Activated naive CD8-positive, alpha-beta T cell treated with anti-CD3 and anti-CD28 coated beads, Interleukin-2, amount 10 ng/mL, durations not matched to agents 7 days and 5 days (primary cell): ENCODE results near the gene EIF2S2. TPM values are rescaled to one million over a fixed set of nuclear protein-coding genes. Genes with fewer than 3 reads are reported as not detected.

ENCODE experiments used
- ATAC-seq: fragments of 150-1000 bp; cut with Tn5 transposase; one replicate; pipeline ENCODE4 v1.10.0; 2021; ENCODE audit warnings: low read depth, moderate library complexity
- POLR2A ChIA-PET: fragments of 350-600 bp; sonication (Branson Sonifier 250); formaldehyde crosslinking; loops from one replicate; lab custom pipeline; 2021; ENCODE audit warnings: antibody characterized with exemption; lab: Charles Lee
- DNase-seq: peaks from one replicate; pipeline ENCODE4 v3.0.0; 2021
- H3K27ac Mint-ChIP-seq: one replicate; pipeline ENCODE4 v1.8.0; 2022; ENCODE audit warnings: mild to moderate bottlenecking, mixed read lengths
- H3K27me3 Mint-ChIP-seq: one replicate; pipeline ENCODE4 v1.8.0; 2022; ENCODE audit warnings: mild to moderate bottlenecking, moderate library complexity, mixed read lengths
- H3K36me3 Mint-ChIP-seq: one replicate; pipeline ENCODE4 v1.8.0; 2021; ENCODE audit warnings: mild to moderate bottlenecking, mixed read lengths
- H3K4me1 Mint-ChIP-seq: one replicate; pipeline ENCODE4 v1.8.0; 2021; ENCODE audit warnings: mixed read lengths
- H3K4me3 Mint-ChIP-seq: one replicate; pipeline ENCODE4 v1.8.0; 2022; ENCODE audit warnings: mild to moderate bottlenecking, moderate library complexity, mixed read lengths
- H3K9me3 Mint-ChIP-seq: one replicate; pipeline ENCODE4 v1.8.0; 2021; ENCODE audit warnings: mixed read lengths
- total RNA-seq, 2 experiments: library from RNA; stranded (reverse); gene quantifications; one replicate each; pipeline ENCODE4 v1.2.3, GENCODE V29; 2021

EIF2S2 gene
- total RNA-seq, 2 experiments from 2014 or later: 82.4 to 85.0 TPM

- H3K9me3 Mint-ChIP-seq: no peaks in the 10 kb centered on the region
- no peak overlapping the region for H3K4me3 Mint-ChIP-seq
- POLR2A ChIA-PET: interaction anchor here (1.0 to 1.4 kb wide), 2 partner anchors 12 to 18 kb away, joined by 3 read pairs; partner anchors contain the start of gene EIF2S2
- DNase-seq (no peak), ATAC-seq (no peak)
- H3K27ac Mint-ChIP-seq: no peak overlapping the region
- H3K36me3 Mint-ChIP-seq: peaks cover 47% of the 10 kb centered on the region
- no peaks in the 10 kb centered on the region for H3K27me3 Mint-ChIP-seq
- H3K4me1 Mint-ChIP-seq: peaks cover 10% of the 10 kb centered on the region
Observed at GRCh38 chr20:34093895-34094294, 18.1 kb downstream of the EIF2S2 start.

- H3K27me3 Mint-ChIP-seq: no peaks in the 10 kb centered on the region
- POLR2A ChIA-PET: interaction anchor here (0.9 to 1.6 kb wide), 3 partner anchors 16 to 232 kb away, joined by 3 to 6 read pairs (median 3); partner anchors contain the start of gene EIF2S2
- H3K9me3 Mint-ChIP-seq: no peaks in the 10 kb centered on the region
- DNase-seq (no peak), ATAC-seq (no peak)
- H3K27ac Mint-ChIP-seq: no peak overlapping the region
- H3K4me1 Mint-ChIP-seq: peaks cover 8% of the 10 kb centered on the region
- H3K4me3 Mint-ChIP-seq: no peak overlapping the region
- H3K36me3 Mint-ChIP-seq: peaks cover 40% of the 10 kb centered on the region
Observed at GRCh38 chr20:34091637-34092200, 20.3 kb downstream of the EIF2S2 start.

GRCh38 chr20:34090645-34091044 is 21.4 kb downstream of the EIF2S2 start:
- ATAC-seq: no peak
- H3K36me3 Mint-ChIP-seq: peaks cover 32% of the 10 kb centered on the region
- no peaks in the 10 kb centered on the region for H3K27me3 Mint-ChIP-seq
- no peak overlapping the region for H3K4me3 Mint-ChIP-seq
- no peaks in the 10 kb centered on the region for H3K9me3 Mint-ChIP-seq
- no peak for DNase-seq
- no peak overlapping the region for H3K27ac Mint-ChIP-seq
- H3K4me1 Mint-ChIP-seq: peaks cover 8% of the 10 kb centered on the region
- POLR2A ChIA-PET: interaction anchor here (0.9 kb wide), 1 partner anchor 22 kb away, joined by 4 read pairs; the partner anchor contains the start of gene EIF2S2

GRCh38 chr20:34089655-34090345 is 22.2 kb downstream of the EIF2S2 start:
- Mint-ChIP-seq H3K27ac (peak overlapping the region; percentile 31), H3K9me3 (no peaks in the 10 kb centered on the region), H3K36me3 (peaks cover 34% of the 10 kb centered on the region), H3K4me3 (no peak overlapping the region), H3K4me1 (peaks cover 8% of the 10 kb centered on the region), H3K27me3 (no peaks in the 10 kb centered on the region)
- ATAC-seq (no peak), DNase-seq (no peak)
- POLR2A ChIA-PET: interaction anchor here (0.9 kb wide), 1 partner anchor 23 kb away, joined by 4 read pairs; the partner anchor contains the start of gene EIF2S2

- no peaks in the 10 kb centered on the region for H3K9me3 Mint-ChIP-seq
- POLR2A ChIA-PET: no interaction called here
- H3K4me3 Mint-ChIP-seq: no peak overlapping the region
- no peak overlapping the region for H3K27ac Mint-ChIP-seq
- ATAC-seq (no peak), DNase-seq (no peak)
- H3K36me3 Mint-ChIP-seq: peaks cover 36% of the 10 kb centered on the region
- H3K27me3 Mint-ChIP-seq: no peaks in the 10 kb centered on the region
- peaks cover 8% of the 10 kb centered on the region for H3K4me1 Mint-ChIP-seq
Observed at GRCh38 chr20:34089175-34089479, 22.9 kb downstream of the EIF2S2 start.

- H3K4me1 Mint-ChIP-seq: peaks cover 11% of the 10 kb centered on the region
Observed at GRCh38 chr20:34088305-34089174, 23.5 kb downstream of the EIF2S2 start.

GRCh38 chr20:34085544-34086040 is 26.5 kb downstream of the EIF2S2 start:
- Mint-ChIP-seq H3K4me3 (no peak overlapping the region), H3K4me1 (peaks cover 9% of the 10 kb centered on the region), H3K27me3 (no peaks in the 10 kb centered on the region), H3K9me3 (no peaks in the 10 kb centered on the region), H3K27ac (peak overlapping the region; percentile 1), H3K36me3 (peaks cover 16% of the 10 kb centered on the region)
- ATAC-seq (no peak), DNase-seq (no peak)
- POLR2A ChIA-PET: no interaction called here

More at GRCh38 chr20:34088305-34089174, 23.5 kb downstream of the EIF2S2 start:
- Mint-ChIP-seq H3K4me3 (no peak overlapping the region), H3K9me3 (no peaks in the 10 kb centered on the region), H3K36me3 (peaks cover 32% of the 10 kb centered on the region), H3K27ac (peak overlapping the region; percentile 17), H3K27me3 (no peaks in the 10 kb centered on the region)
- no peak for DNase-seq
- ATAC-seq: no peak
- POLR2A ChIA-PET: no interaction called here

- Mint-ChIP-seq H3K27ac (peak overlapping the region; percentile 8), H3K9me3 (no peaks in the 10 kb centered on the region), H3K27me3 (no peaks in the 10 kb centered on the region), H3K4me3 (no peak overlapping the region), H3K4me1 (peaks cover 9% of the 10 kb centered on the region), H3K36me3 (peaks cover 17% of the 10 kb centered on the region)
- POLR2A ChIA-PET: no interaction called here
- DNase-seq (no peak), ATAC-seq (no peak)
Observed at GRCh38 chr20:34084227-34084923, 27.7 kb downstream of the EIF2S2 start.

GRCh38 chr20:34083781-34084180 is 28.3 kb downstream of the EIF2S2 start:
- peaks cover 17% of the 10 kb centered on the region for H3K36me3 Mint-ChIP-seq
- POLR2A ChIA-PET: no interaction called here
- peaks cover 9% of the 10 kb centered on the region for H3K4me1 Mint-ChIP-seq
- peak overlapping the region; percentile 13 for H3K27ac Mint-ChIP-seq
- ATAC-seq (no peak), DNase-seq (no peak)
- no peaks in the 10 kb centered on the region for H3K27me3 Mint-ChIP-seq
- H3K9me3 Mint-ChIP-seq: no peaks in the 10 kb centered on the region
- H3K4me3 Mint-ChIP-seq: no peak overlapping the region

GRCh38 chr20:34083137-34083536 is 28.9 kb downstream of the EIF2S2 start:
- no peaks in the 10 kb centered on the region for H3K9me3 Mint-ChIP-seq
- DNase-seq (no peak), ATAC-seq (no peak)
- POLR2A ChIA-PET: interaction anchor here (1.4 kb wide), 1 partner anchor 28 kb away, joined by 3 read pairs; no protein-coding TSS in a partner anchor
- peaks cover 8% of the 10 kb centered on the region for H3K4me1 Mint-ChIP-seq
- H3K4me3 Mint-ChIP-seq: no peak overlapping the region
- no peaks in the 10 kb centered on the region for H3K27me3 Mint-ChIP-seq
- no peak overlapping the region for H3K27ac Mint-ChIP-seq
- H3K36me3 Mint-ChIP-seq: peaks cover 19% of the 10 kb centered on the region

GRCh38 chr20:34082232-34082887 is 29.7 kb downstream of the EIF2S2 start:
- Mint-ChIP-seq H3K4me3 (no peak overlapping the region), H3K27me3 (no peaks in the 10 kb centered on the region), H3K27ac (no peak overlapping the region), H3K9me3 (no peaks in the 10 kb centered on the region), H3K4me1 (peaks cover 7% of the 10 kb centered on the region), H3K36me3 (peaks cover 15% of the 10 kb centered on the region)
- no peak for ATAC-seq
- POLR2A ChIA-PET: interaction anchor here (1.4 to 1.6 kb wide), 2 partner anchors 12 to 29 kb away, joined by 3 read pairs; no protein-coding TSS in a partner anchor
- DNase-seq: no peak

- POLR2A ChIA-PET: no interaction called here
- no peaks in the 10 kb centered on the region for H3K9me3 Mint-ChIP-seq
- H3K4me1 Mint-ChIP-seq: peaks cover 5% of the 10 kb centered on the region
- peaks cover 9% of the 10 kb centered on the region for H3K36me3 Mint-ChIP-seq
- DNase-seq (no peak), ATAC-seq (no peak)
- H3K4me3 Mint-ChIP-seq: no peak overlapping the region
- H3K27ac Mint-ChIP-seq: peak overlapping the region; percentile 26
- no peaks in the 10 kb centered on the region for H3K27me3 Mint-ChIP-seq
Observed at GRCh38 chr20:34079818-34080217, 32.2 kb downstream of the EIF2S2 start.
